TTC549 (cell line): ENCODE results near the gene SCP2.
"Not testable (repeated sequence)": the region's sequence is repeated elsewhere in the genome, so short reads cannot be mapped to it uniquely, and the experiment has no call there.

ENCODE experiments used
- FAIRE-seq: peaks from 2 replicates; lab custom pipeline; 2012; peaks lifted over from hg19 to GRCh38; lab: Jason Lieb, UNC

Gene SCP2

GRCh38 chr1:52973841-52974240 lies 46.8 kb downstream of the SCP2 start:
- FAIRE-seq, result no peak

- FAIRE-seq, result no peak
Measured at GRCh38 chr1:52976183-52977035, 49.3 kb downstream of the SCP2 start.

- FAIRE-seq, result no peak
Measured at GRCh38 chr1:52978045-52978444, 51.0 kb downstream of the SCP2 start.

GRCh38 chr1:52992733-52993132 lies 65.7 kb downstream of the SCP2 start:
- FAIRE-seq, result not testable (repeated sequence)

GRCh38 chr1:52994656-52995055 lies 67.6 kb downstream of the SCP2 start:
- FAIRE-seq, result no peak

GRCh38 chr1:52996653-52997052 lies 69.6 kb downstream of the SCP2 start:
- FAIRE-seq, result no peak

- FAIRE-seq, result no peak
Measured at GRCh38 chr1:53001128-53001527, 74.1 kb downstream of the SCP2 start.

GRCh38 chr1:53006612-53007011 lies 79.5 kb downstream of the SCP2 start:
- FAIRE-seq, result not testable (repeated sequence)

GRCh38 chr1:53010247-53010646 lies 83.2 kb downstream of the SCP2 start:
- FAIRE-seq, result not testable (repeated sequence)

- no peak for FAIRE-seq
Measured at GRCh38 chr1:53011175-53011574, 84.1 kb downstream of the SCP2 start.

- peak; percentile 73 for FAIRE-seq
Measured at GRCh38 chr1:53014791-53015507, 87.9 kb downstream of the SCP2 start.

GRCh38 chr1:53015508-53015860 lies 88.4 kb downstream of the SCP2 start:
- no peak for FAIRE-seq

- no peak for FAIRE-seq
Measured at GRCh38 chr1:53016705-53017104, 89.6 kb downstream of the SCP2 start.

GRCh38 chr1:53020588-53020987 lies 93.5 kb downstream of the SCP2 start:
- no peak for FAIRE-seq

GRCh38 chr1:53022179-53022578 lies 95.1 kb downstream of the SCP2 start:
- FAIRE-seq, result no peak

GRCh38 chr1:53023546-53023945 lies 96.5 kb downstream of the SCP2 start:
- no peak for FAIRE-seq

- no peak for FAIRE-seq
Measured at GRCh38 chr1:53024117-53024516, 97.0 kb downstream of the SCP2 start.

- no peak for FAIRE-seq
Measured at GRCh38 chr1:53025034-53025768, 98.1 kb downstream of the SCP2 start.

GRCh38 chr1:53025769-53026112 lies 98.7 kb downstream of the SCP2 start:
- no peak for FAIRE-seq

GRCh38 chr1:53026254-53026653 lies 99.2 kb downstream of the SCP2 start:
- FAIRE-seq, result no peak

- no peak for FAIRE-seq
Measured at GRCh38 chr1:53031732-53032131, 104.7 kb downstream of the SCP2 start.

- no peak for FAIRE-seq
Measured at GRCh38 chr1:53037159-53037558, 110.1 kb downstream of the SCP2 start.

- FAIRE-seq, result no peak
Measured at GRCh38 chr1:53038566-53038965, 111.5 kb downstream of the SCP2 start.
